ENCODE measurements around the gene PTGDS.

GRCh38 chr9:137021568-137021978 lies 44.3 kb downstream of the PTGDS start:
- no peak for TF ChIP-seq CREBBP (IDR thresholded peaks at IDR 0.05; ENCODE audit: low read depth, low read length)
- TF ChIP-seq ELF1 (tag; IDR thresholded peaks at IDR 0.05), result no peak
- no peak for TF ChIP-seq SIN3A (IDR thresholded peaks at IDR 0.05; ENCODE audit: borderline replicate concordance in 2 of 2, control insufficient read depth in 1 of 2, low read depth in 2 of 2, low read length in 2 of 2)
- TF ChIP-seq E2F5 (CRISPR knock-in tag; IDR thresholded peaks at IDR 0.05), result no peak
- no peak for TF ChIP-seq ZNF766 (CRISPR knock-in tag; conservative IDR thresholded peaks at IDR 0.05)
- no peak for TF ChIP-seq NCOA1 (IDR thresholded peaks at IDR 0.05; ENCODE audit: low read depth)
- TF ChIP-seq CREB3L1 (IDR thresholded peaks at IDR 0.05; ENCODE audit: borderline replicate concordance, low read depth), result no peak
- no peak for TF ChIP-seq ZBTB43 (CRISPR knock-in tag; IDR thresholded peaks at IDR 0.05)
